Measurements from ENCODE around the gene TLR8.

Gene TLR8

DNA sequence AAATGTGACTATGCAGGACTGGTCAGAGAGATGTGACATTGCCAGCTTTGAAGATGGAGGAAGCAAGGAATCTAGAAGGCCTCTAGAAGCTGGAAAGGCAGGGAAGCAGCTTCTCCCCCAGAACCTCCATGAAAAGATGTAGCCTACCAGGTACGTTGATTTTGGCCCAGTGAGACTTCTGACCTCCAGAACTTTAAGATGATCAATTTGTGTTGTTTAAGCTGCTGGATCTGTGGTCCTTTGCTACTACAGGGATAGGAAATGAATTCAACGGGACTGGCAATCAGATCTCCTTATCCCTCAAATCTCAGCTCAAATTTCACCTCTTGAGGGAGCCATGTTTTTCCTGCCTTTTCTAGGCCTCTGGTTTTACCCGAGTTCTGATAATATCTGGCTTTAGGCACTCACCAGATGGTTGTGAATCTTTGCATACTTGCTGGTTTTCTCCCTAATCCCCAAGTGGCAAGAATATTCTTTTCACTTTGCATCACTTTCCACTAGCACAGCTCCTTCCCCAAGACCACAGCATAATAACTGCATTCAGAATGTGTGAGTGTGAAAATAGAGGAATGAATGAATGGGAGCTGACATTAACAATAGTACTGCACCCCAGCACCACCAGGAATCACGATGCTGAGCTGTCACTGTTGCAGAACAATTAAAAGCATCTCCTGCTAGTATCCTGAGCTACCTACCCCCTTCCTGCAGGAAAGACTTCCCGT lies 42.9 kb downstream of the TLR8 start:
- no peak overlapping the region for H3K4me2 ChIP-seq (ENCODE audit: low read length)
- no peaks in the 10 kb centered on the region for H3K27me3 ChIP-seq (ENCODE audit: control insufficient read depth, insufficient read depth, low read length)
- no peak overlapping the region for H3K9ac ChIP-seq
- H2AFZ ChIP-seq: peak overlapping the region; percentile 72
- H3K36me3 ChIP-seq (ENCODE audit: control insufficient read depth, insufficient read depth, low read length): no peaks in the 10 kb centered on the region
- TF ChIP-seq, protein P1, sequence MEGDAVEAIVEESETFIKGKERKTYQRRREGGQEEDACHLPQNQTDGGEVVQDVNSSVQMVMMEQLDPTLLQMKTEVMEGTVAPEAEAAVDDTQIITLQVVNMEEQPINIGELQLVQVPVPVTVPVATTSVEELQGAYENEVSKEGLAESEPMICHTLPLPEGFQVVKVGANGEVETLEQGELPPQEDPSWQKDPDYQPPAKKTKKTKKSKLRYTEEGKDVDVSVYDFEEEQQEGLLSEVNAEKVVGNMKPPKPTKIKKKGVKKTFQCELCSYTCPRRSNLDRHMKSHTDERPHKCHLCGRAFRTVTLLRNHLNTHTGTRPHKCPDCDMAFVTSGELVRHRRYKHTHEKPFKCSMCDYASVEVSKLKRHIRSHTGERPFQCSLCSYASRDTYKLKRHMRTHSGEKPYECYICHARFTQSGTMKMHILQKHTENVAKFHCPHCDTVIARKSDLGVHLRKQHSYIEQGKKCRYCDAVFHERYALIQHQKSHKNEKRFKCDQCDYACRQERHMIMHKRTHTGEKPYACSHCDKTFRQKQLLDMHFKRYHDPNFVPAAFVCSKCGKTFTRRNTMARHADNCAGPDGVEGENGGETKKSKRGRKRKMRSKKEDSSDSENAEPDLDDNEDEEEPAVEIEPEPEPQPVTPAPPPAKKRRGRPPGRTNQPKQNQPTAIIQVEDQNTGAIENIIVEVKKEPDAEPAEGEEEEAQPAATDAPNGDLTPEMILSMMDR (IDR thresholded peaks at IDR 0.05): no peak
- no peak overlapping the region for H3K4me3 ChIP-seq (ENCODE audit: low read depth, low read length)
- peaks cover 3% of the 10 kb centered on the region for H3K4me1 ChIP-seq
- H3K79me2 ChIP-seq: no peaks in the 10 kb centered on the region
- H3K9me3 ChIP-seq (ENCODE audit: control insufficient read depth, low read length): no peaks in the 10 kb centered on the region
- peak overlapping the region; percentile 12 for H3K27ac ChIP-seq

DNA sequence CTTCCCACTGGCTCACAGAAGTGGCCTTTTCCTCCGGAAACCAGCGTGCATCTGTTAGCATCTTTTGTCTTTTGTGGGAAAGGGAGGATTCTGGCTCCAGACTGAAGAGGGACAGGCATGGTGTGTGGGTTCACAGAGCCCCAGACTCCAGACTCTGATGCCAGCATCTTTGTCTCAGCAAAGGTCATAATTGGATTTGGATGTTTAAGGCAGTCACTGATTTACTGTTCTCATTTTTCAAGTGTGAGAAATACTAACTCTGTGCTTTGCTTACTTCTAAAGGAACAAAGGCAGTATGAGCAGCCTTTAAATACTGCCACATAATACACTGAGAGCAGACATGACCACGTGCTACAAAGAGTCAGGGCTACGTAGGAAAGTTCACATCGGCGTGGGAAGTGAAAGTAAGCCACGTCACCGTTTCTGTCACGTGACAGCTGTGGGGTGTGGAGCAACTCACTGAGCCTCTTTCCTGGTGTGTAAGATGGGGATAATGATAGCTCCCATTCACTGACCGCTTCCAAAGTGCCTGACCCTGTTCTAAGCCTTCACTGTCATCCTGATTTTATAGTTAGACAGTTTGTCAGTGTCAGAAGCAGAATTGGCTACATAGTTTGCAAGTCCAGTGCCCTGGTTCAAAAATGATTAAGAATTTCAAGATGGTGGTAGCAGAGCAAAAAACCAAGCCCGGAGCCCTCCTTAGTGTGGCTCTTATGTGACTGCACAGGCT lies 43.7 kb downstream of the TLR8 start:
- no peak overlapping the region for H3K9ac ChIP-seq
- no peak overlapping the region for H3K4me2 ChIP-seq (ENCODE audit: low read length)
- no peak overlapping the region for H3K4me3 ChIP-seq (ENCODE audit: low read depth, low read length)
- peaks cover 3% of the 10 kb centered on the region for H3K4me1 ChIP-seq
- H3K9me3 ChIP-seq (ENCODE audit: control insufficient read depth, low read length): no peaks in the 10 kb centered on the region
- H2AFZ ChIP-seq: peak overlapping the region; percentile 72
- H3K27me3 ChIP-seq (ENCODE audit: control insufficient read depth, insufficient read depth, low read length): no peaks in the 10 kb centered on the region
- H3K79me2 ChIP-seq: no peaks in the 10 kb centered on the region
- TF ChIP-seq, protein P1 (IDR thresholded peaks at IDR 0.05): no peak
- H3K27ac ChIP-seq: peak overlapping the region; percentile 15
- no peaks in the 10 kb centered on the region for H3K36me3 ChIP-seq (ENCODE audit: control insufficient read depth, insufficient read depth, low read length)

DNA sequence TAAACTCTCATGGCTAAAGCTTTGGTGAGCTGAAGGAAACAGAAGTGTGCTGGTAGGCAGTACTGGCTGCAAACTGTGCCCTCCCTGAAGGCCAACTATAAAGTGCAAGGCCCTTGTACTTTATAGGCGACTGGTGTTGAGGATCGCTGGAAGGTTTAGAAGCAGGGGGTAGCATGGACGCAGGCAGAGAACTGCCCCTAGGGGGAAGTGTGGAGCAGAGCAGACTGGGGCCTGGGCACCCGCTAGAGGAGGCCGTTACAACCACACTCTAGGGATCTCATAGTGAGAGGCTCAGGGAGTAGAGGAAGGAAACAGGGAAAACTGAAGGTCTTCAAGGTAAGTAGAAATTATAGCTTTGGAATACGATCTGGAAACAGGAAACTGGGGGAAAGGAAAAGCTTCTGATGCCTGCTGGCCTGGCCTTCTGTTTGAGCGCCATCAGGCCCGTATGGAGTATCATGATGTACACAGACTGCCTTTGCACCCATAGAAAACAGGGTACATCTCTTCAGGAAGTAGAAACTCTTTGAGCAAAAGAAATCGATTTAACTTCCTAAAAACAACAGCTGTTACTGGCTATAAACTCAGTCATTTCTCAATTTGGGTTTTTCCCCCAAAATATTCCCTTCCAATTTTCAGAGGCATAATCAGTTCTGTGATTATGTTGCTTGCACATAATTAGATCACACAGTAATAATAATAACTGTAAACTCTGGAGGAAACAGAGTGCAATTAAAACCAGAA lies 44.6 kb downstream of the TLR8 start:
- Histone ChIP-seq H3K4me1 (peaks cover 3% of the 10 kb centered on the region), H3K36me3 (ENCODE audit: control insufficient read depth, insufficient read depth, low read length) (no peaks in the 10 kb centered on the region), H3K9ac (no peak overlapping the region), H3K79me2 (no peaks in the 10 kb centered on the region), H2AFZ (peak overlapping the region; percentile 28), H3K4me3 (ENCODE audit: low read depth, low read length) (no peak overlapping the region), H3K27ac (peak overlapping the region; percentile 15), H3K9me3 (ENCODE audit: control insufficient read depth, low read length) (no peaks in the 10 kb centered on the region), H3K27me3 (ENCODE audit: control insufficient read depth, insufficient read depth, low read length) (no peaks in the 10 kb centered on the region), H3K4me2 (ENCODE audit: low read length) (no peak overlapping the region)
- TF ChIP-seq, protein P1 (IDR thresholded peaks at IDR 0.05): no peak

DNA sequence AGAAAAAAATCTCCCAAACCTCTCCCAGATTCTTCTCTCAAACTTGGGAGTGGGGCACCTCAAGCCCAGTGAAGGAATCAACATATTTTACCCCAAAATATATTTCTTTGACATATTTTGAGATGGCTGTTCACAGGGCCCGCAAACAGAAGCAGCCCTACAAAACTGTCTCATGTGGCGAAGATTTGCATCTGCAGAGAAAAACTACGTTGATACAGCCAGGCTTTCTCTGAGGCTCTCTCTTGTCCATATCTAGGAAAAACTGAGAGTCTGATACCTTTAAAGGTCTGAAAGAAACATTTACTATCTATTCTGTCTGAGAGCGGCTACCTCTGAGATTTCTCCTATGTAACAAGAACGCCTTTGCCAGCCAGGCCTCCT lies 45.2 kb downstream of the TLR8 start:
- Histone ChIP-seq H3K4me3 (ENCODE audit: low read depth, low read length) (no peak overlapping the region), H3K27me3 (ENCODE audit: control insufficient read depth, insufficient read depth, low read length) (no peaks in the 10 kb centered on the region), H3K79me2 (no peaks in the 10 kb centered on the region), H3K9ac (no peak overlapping the region), H3K4me2 (ENCODE audit: low read length) (no peak overlapping the region), H3K27ac (no peak overlapping the region), H3K9me3 (ENCODE audit: control insufficient read depth, low read length) (no peaks in the 10 kb centered on the region), H2AFZ (no peak overlapping the region), H3K4me1 (peaks cover 3% of the 10 kb centered on the region), H3K36me3 (ENCODE audit: control insufficient read depth, insufficient read depth, low read length) (no peaks in the 10 kb centered on the region)
- TF ChIP-seq, protein P1 (IDR thresholded peaks at IDR 0.05): no peak

All from parathyroid adenoma (tissue), 2 donors.